Measurements from ENCODE around the gene TMPRSS3. TPM values are rescaled to one million over a fixed set of nuclear protein-coding genes. Genes with fewer than 3 reads are reported as not detected.

TMPRSS3 gene
- total RNA-seq, 1 donor from 2014 or later: not detected

GRCh38 chr21:42438316-42439205 lies 42.7 kb upstream of the TMPRSS3 start:
- Histone ChIP-seq H3K9ac (ENCODE audit: low read depth in 1 of 3, low read length in 3 of 3) (no peak overlapping the region), H3K4me1 (ENCODE audit: control insufficient read depth in 3 of 3, insufficient read depth in 3 of 3, low read length in 3 of 3) (no peaks in the 10 kb centered on the region), H3K36me3 (ENCODE audit: control insufficient read depth in 3 of 3, insufficient read depth in 3 of 3, low read length in 3 of 3) (no peaks in the 10 kb centered on the region), H3K9me3 (ENCODE audit: control insufficient read depth in 3 of 3, low read length in 3 of 3) (peaks cover 0 to 6% (median 2%) of the 10 kb centered on the region in 3 donors), H3K27ac (ENCODE audit: low read depth, low read length) (no peak overlapping the region), H3K27me3 (ENCODE audit: control insufficient read depth in 3 of 3, insufficient read depth in 3 of 3, low read length in 3 of 3) (peaks cover 7 to 25% (median 16%) of the 10 kb centered on the region in 3 donors), H3K4me3 (ENCODE audit: low read length in 3 of 3) (no peak overlapping the region)

GRCh38 chr21:42437786-42438185 lies 41.9 kb upstream of the TMPRSS3 start:
- Histone ChIP-seq H3K27me3 (ENCODE audit: control insufficient read depth in 3 of 3, insufficient read depth in 3 of 3, low read length in 3 of 3) (peaks cover 7 to 25% (median 16%) of the 10 kb centered on the region in 3 donors), H3K4me1 (ENCODE audit: control insufficient read depth in 3 of 3, insufficient read depth in 3 of 3, low read length in 3 of 3) (no peaks in the 10 kb centered on the region), H3K36me3 (ENCODE audit: control insufficient read depth in 3 of 3, insufficient read depth in 3 of 3, low read length in 3 of 3) (no peaks in the 10 kb centered on the region), H3K9me3 (ENCODE audit: control insufficient read depth in 3 of 3, low read length in 3 of 3) (peaks cover 0 to 6% (median 2%) of the 10 kb centered on the region in 3 donors), H3K4me3 (ENCODE audit: low read length in 3 of 3) (no peak overlapping the region), H3K9ac (ENCODE audit: low read depth in 1 of 3, low read length in 3 of 3) (no peak overlapping the region), H3K27ac (ENCODE audit: low read depth, low read length) (no peak overlapping the region)

GRCh38 chr21:42436914-42437313 lies 41.1 kb upstream of the TMPRSS3 start:
- Histone ChIP-seq H3K36me3 (ENCODE audit: control insufficient read depth in 3 of 3, insufficient read depth in 3 of 3, low read length in 3 of 3) (no peaks in the 10 kb centered on the region), H3K27ac (ENCODE audit: low read depth, low read length) (no peak overlapping the region), H3K27me3 (ENCODE audit: control insufficient read depth in 3 of 3, insufficient read depth in 3 of 3, low read length in 3 of 3) (peaks cover 7 to 29% (median 19%) of the 10 kb centered on the region in 3 donors), H3K4me1 (ENCODE audit: control insufficient read depth in 3 of 3, insufficient read depth in 3 of 3, low read length in 3 of 3) (no peaks in the 10 kb centered on the region), H3K9ac (ENCODE audit: low read depth in 1 of 3, low read length in 3 of 3) (no peak overlapping the region), H3K9me3 (ENCODE audit: control insufficient read depth in 3 of 3, low read length in 3 of 3) (peaks cover 6 to 10% (median 8%) of the 10 kb centered on the region in 3 donors), H3K4me3 (ENCODE audit: low read length in 3 of 3) (no peak overlapping the region)

GRCh38 chr21:42435833-42436232 lies 40.0 kb upstream of the TMPRSS3 start:
- Histone ChIP-seq H3K36me3 (ENCODE audit: control insufficient read depth in 3 of 3, insufficient read depth in 3 of 3, low read length in 3 of 3) (no peaks in the 10 kb centered on the region), H3K4me3 (ENCODE audit: low read length in 3 of 3) (no peak overlapping the region), H3K4me1 (ENCODE audit: control insufficient read depth in 3 of 3, insufficient read depth in 3 of 3, low read length in 3 of 3) (no peaks in the 10 kb centered on the region), H3K9me3 (ENCODE audit: control insufficient read depth in 3 of 3, low read length in 3 of 3) (peaks cover 6 to 10% (median 8%) of the 10 kb centered on the region in 3 donors), H3K9ac (ENCODE audit: low read depth in 1 of 3, low read length in 3 of 3) (no peak overlapping the region), H3K27me3 (ENCODE audit: control insufficient read depth in 3 of 3, insufficient read depth in 3 of 3, low read length in 3 of 3) (peaks cover 7 to 35% (median 19%) of the 10 kb centered on the region in 3 donors), H3K27ac (ENCODE audit: low read depth, low read length) (no peak overlapping the region)

- peaks cover 7 to 35% (median 21%) of the 10 kb centered on the region in 3 donors for H3K27me3 ChIP-seq (ENCODE audit: control insufficient read depth in 3 of 3, insufficient read depth in 3 of 3, low read length in 3 of 3)
- H3K9ac ChIP-seq (ENCODE audit: low read depth in 1 of 3, low read length in 3 of 3): no peak overlapping the region
- H3K36me3 ChIP-seq (ENCODE audit: control insufficient read depth in 3 of 3, insufficient read depth in 3 of 3, low read length in 3 of 3): no peaks in the 10 kb centered on the region
- H3K27ac ChIP-seq (ENCODE audit: low read depth, low read length): no peak overlapping the region
- no peaks in the 10 kb centered on the region for H3K4me1 ChIP-seq (ENCODE audit: control insufficient read depth in 3 of 3, insufficient read depth in 3 of 3, low read length in 3 of 3)
- no peak overlapping the region for H3K4me3 ChIP-seq (ENCODE audit: low read length in 3 of 3)
- peaks cover 6 to 10% (median 8%) of the 10 kb centered on the region in 3 donors for H3K9me3 ChIP-seq (ENCODE audit: control insufficient read depth in 3 of 3, low read length in 3 of 3)
Observed at GRCh38 chr21:42435401-42435800, 39.5 kb upstream of the TMPRSS3 start.

- Histone ChIP-seq H3K4me3 (ENCODE audit: low read length in 3 of 3) (no peak overlapping the region), H3K9me3 (ENCODE audit: control insufficient read depth in 3 of 3, low read length in 3 of 3) (peaks cover 6 to 10% (median 8%) of the 10 kb centered on the region in 3 donors), H3K27ac (ENCODE audit: low read depth, low read length) (no peak overlapping the region), H3K4me1 (ENCODE audit: control insufficient read depth in 3 of 3, insufficient read depth in 3 of 3, low read length in 3 of 3) (no peaks in the 10 kb centered on the region), H3K27me3 (ENCODE audit: control insufficient read depth in 3 of 3, insufficient read depth in 3 of 3, low read length in 3 of 3) (peaks cover 7 to 35% (median 21%) of the 10 kb centered on the region in 3 donors), H3K9ac (ENCODE audit: low read depth in 1 of 3, low read length in 3 of 3) (no peak overlapping the region), H3K36me3 (ENCODE audit: control insufficient read depth in 3 of 3, insufficient read depth in 3 of 3, low read length in 3 of 3) (no peaks in the 10 kb centered on the region)
Observed at GRCh38 chr21:42434884-42435283, 39.0 kb upstream of the TMPRSS3 start.

- Histone ChIP-seq H3K36me3 (ENCODE audit: control insufficient read depth in 3 of 3, insufficient read depth in 3 of 3, low read length in 3 of 3) (no peaks in the 10 kb centered on the region), H3K4me1 (ENCODE audit: control insufficient read depth in 3 of 3, insufficient read depth in 3 of 3, low read length in 3 of 3) (no peaks in the 10 kb centered on the region), H3K9ac (ENCODE audit: low read depth in 1 of 3, low read length in 3 of 3) (no peak overlapping the region), H3K27ac (ENCODE audit: low read depth, low read length) (no peak overlapping the region), H3K27me3 (ENCODE audit: control insufficient read depth in 3 of 3, insufficient read depth in 3 of 3, low read length in 3 of 3) (peaks cover 7 to 37% (median 21%) of the 10 kb centered on the region in 3 donors), H3K4me3 (ENCODE audit: low read length in 3 of 3) (no peak overlapping the region), H3K9me3 (ENCODE audit: control insufficient read depth in 3 of 3, low read length in 3 of 3) (peaks cover 6 to 10% (median 8%) of the 10 kb centered on the region in 3 donors)
Observed at GRCh38 chr21:42433946-42434551, 38.2 kb upstream of the TMPRSS3 start.

GRCh38 chr21:42432695-42433094 lies 36.8 kb upstream of the TMPRSS3 start:
- Histone ChIP-seq H3K27ac (ENCODE audit: low read depth, low read length) (no peak overlapping the region), H3K27me3 (ENCODE audit: control insufficient read depth in 3 of 3, insufficient read depth in 3 of 3, low read length in 3 of 3) (peaks cover 0 to 28% (median 24%) of the 10 kb centered on the region in 3 donors), H3K9me3 (ENCODE audit: control insufficient read depth in 3 of 3, low read length in 3 of 3) (peaks cover 6 to 10% (median 8%) of the 10 kb centered on the region in 3 donors), H3K9ac (ENCODE audit: low read depth in 1 of 3, low read length in 3 of 3) (no peak overlapping the region), H3K4me1 (ENCODE audit: control insufficient read depth in 3 of 3, insufficient read depth in 3 of 3, low read length in 3 of 3) (no peaks in the 10 kb centered on the region), H3K4me3 (ENCODE audit: low read length in 3 of 3) (no peak overlapping the region), H3K36me3 (ENCODE audit: control insufficient read depth in 3 of 3, insufficient read depth in 3 of 3, low read length in 3 of 3) (no peaks in the 10 kb centered on the region)

- Histone ChIP-seq H3K36me3 (ENCODE audit: control insufficient read depth in 3 of 3, insufficient read depth in 3 of 3, low read length in 3 of 3) (no peaks in the 10 kb centered on the region), H3K9ac (ENCODE audit: low read depth in 1 of 3, low read length in 3 of 3) (no peak overlapping the region), H3K4me1 (ENCODE audit: control insufficient read depth in 3 of 3, insufficient read depth in 3 of 3, low read length in 3 of 3) (no peaks in the 10 kb centered on the region), H3K27me3 (ENCODE audit: control insufficient read depth in 3 of 3, insufficient read depth in 3 of 3, low read length in 3 of 3) (peaks cover 6 to 24% (median 23%) of the 10 kb centered on the region in 3 donors), H3K27ac (ENCODE audit: low read depth, low read length) (no peak overlapping the region), H3K9me3 (ENCODE audit: control insufficient read depth in 3 of 3, low read length in 3 of 3) (peaks cover 4 to 8% (median 7%) of the 10 kb centered on the region in 3 donors), H3K4me3 (ENCODE audit: low read length in 3 of 3) (no peak overlapping the region)
Observed at GRCh38 chr21:42431196-42431595, 35.3 kb upstream of the TMPRSS3 start.

GRCh38 chr21:42430521-42430920 lies 34.7 kb upstream of the TMPRSS3 start:
- no peak overlapping the region for H3K27ac ChIP-seq (ENCODE audit: low read depth, low read length)
- H3K9me3 ChIP-seq (ENCODE audit: control insufficient read depth in 3 of 3, low read length in 3 of 3): peaks cover 4 to 8% (median 7%) of the 10 kb centered on the region in 3 donors
- H3K36me3 ChIP-seq (ENCODE audit: control insufficient read depth in 3 of 3, insufficient read depth in 3 of 3, low read length in 3 of 3): no peaks in the 10 kb centered on the region
- H3K9ac ChIP-seq (ENCODE audit: low read depth in 1 of 3, low read length in 3 of 3): no peak overlapping the region
- H3K4me1 ChIP-seq (ENCODE audit: control insufficient read depth in 3 of 3, insufficient read depth in 3 of 3, low read length in 3 of 3): no peaks in the 10 kb centered on the region
- peaks cover 8 to 24% (median 24%) of the 10 kb centered on the region in 3 donors for H3K27me3 ChIP-seq (ENCODE audit: control insufficient read depth in 3 of 3, insufficient read depth in 3 of 3, low read length in 3 of 3)
- H3K4me3 ChIP-seq (ENCODE audit: low read length in 3 of 3): no peak overlapping the region

Data from skeletal muscle tissue (tissue), 4 donors.